ENCODE measurements around the gene THBS2.

The THBS2 gene

GRCh38 chr6:169240125-169240524 is 13.5 kb downstream of the THBS2 start:
- no peak overlapping the region for H2BK12ac ChIP-seq (ENCODE audit: low read length in 2 of 2)
- 80% methylated on average over 11 of the region's 11 CpGs for WGBS
- H3K27ac ChIP-seq (ENCODE audit: low read length, poor library complexity, severe bottlenecking), result no peak overlapping the region
- no peak overlapping the region for H3K4me2 ChIP-seq (ENCODE audit: low read length, poor library complexity, severe bottlenecking)
- H4K8ac ChIP-seq (ENCODE audit: low read length), result no peak overlapping the region
- no peaks in the 10 kb centered on the region for H3K9me3 ChIP-seq (ENCODE audit: control insufficient read depth, low read length)
- no peaks in the 10 kb centered on the region for H3K79me1 ChIP-seq (replicated peaks; ENCODE audit: low read length, poor library complexity, severe bottlenecking)
- no peak overlapping the region for H2BK5ac ChIP-seq (ENCODE audit: low read depth, low read length, poor library complexity, severe bottlenecking)
- no peak overlapping the region for H3K18ac ChIP-seq (ENCODE audit: low read depth in 1 of 2, low read length in 2 of 2)
- no peak overlapping the region for H2AK5ac ChIP-seq (ENCODE audit: low read length, severe bottlenecking)
- H2AFZ ChIP-seq (ENCODE audit: low read depth, low read length), result no peak overlapping the region
- peaks cover 4% of the 10 kb centered on the region for H3K4me1 ChIP-seq (ENCODE audit: control insufficient read depth, insufficient read depth, low read depth, low read length)
- H3K27me3 ChIP-seq (ENCODE audit: control insufficient read depth in 1 of 2, insufficient read depth in 1 of 2, low read length in 2 of 2), result no peaks in the 10 kb centered on the region
- H2BK15ac ChIP-seq (ENCODE audit: low read depth, poor library complexity, severe bottlenecking), result no peak overlapping the region
- no peak overlapping the region for H3K14ac ChIP-seq (ENCODE audit: low read length in 2 of 2)
- peaks cover 57 to 100% of the 10 kb centered on the region in 2 experiments for H3K36me3 ChIP-seq (ENCODE audit: control insufficient read depth in 1 of 2, insufficient read depth in 2 of 2, low read depth in 1 of 2, low read length in 2 of 2)
- H2BK120ac ChIP-seq (ENCODE audit: low read depth, low read length), result no peak overlapping the region
- no peak overlapping the region for H3K4ac ChIP-seq (ENCODE audit: low read depth in 1 of 2, low read length in 2 of 2)
- H3K9ac ChIP-seq (ENCODE audit: low read length), result peak overlapping the region; percentile 27
- DNase-seq, result no peak
- H4K91ac ChIP-seq (ENCODE audit: low read length), result no peak overlapping the region
- H3K23ac ChIP-seq (ENCODE audit: low read length in 2 of 2), result no peak overlapping the region
- no peak overlapping the region for H3K4me3 ChIP-seq (ENCODE audit: insufficient read depth in 1 of 2, low read depth in 1 of 2, low read length in 2 of 2)

DNA sequence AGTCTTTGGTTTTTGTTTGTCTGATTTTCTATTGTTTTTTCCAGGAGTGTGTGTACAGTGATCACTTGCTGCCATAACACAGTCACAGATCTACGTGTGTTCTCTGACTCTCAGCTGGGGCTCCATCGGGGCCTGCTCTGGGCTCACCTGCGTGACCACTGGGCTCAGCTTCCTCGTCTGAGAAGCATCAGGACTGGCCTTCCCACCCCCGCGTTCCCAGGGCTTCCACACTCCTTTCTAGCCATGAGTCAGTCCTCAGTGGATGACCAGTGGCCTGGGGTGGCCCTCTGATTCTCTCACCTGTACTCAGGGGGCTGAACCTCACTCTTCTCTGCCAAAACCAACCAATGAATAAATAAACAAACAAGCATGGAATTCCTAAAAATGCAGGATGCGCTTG is 14.5 kb downstream of the THBS2 start:
- H2BK120ac ChIP-seq (ENCODE audit: low read depth, low read length), result no peak overlapping the region
- no peak overlapping the region for H4K91ac ChIP-seq (ENCODE audit: low read length)
- H3K4ac ChIP-seq (ENCODE audit: low read depth in 1 of 2, low read length in 2 of 2), result no peak overlapping the region
- peaks cover 2% of the 10 kb centered on the region for H3K4me1 ChIP-seq (ENCODE audit: control insufficient read depth, insufficient read depth, low read depth, low read length)
- H4K8ac ChIP-seq (ENCODE audit: low read length), result no peak overlapping the region
- no peaks in the 10 kb centered on the region for H3K9me3 ChIP-seq (ENCODE audit: control insufficient read depth, low read length)
- H2AFZ ChIP-seq (ENCODE audit: low read depth, low read length), result no peak overlapping the region
- H2AK5ac ChIP-seq (ENCODE audit: low read length, severe bottlenecking), result no peak overlapping the region
- H2BK15ac ChIP-seq (ENCODE audit: low read depth, poor library complexity, severe bottlenecking), result no peak overlapping the region
- peak overlapping the region; percentile 27 for H3K9ac ChIP-seq (ENCODE audit: low read length)
- H3K36me3 ChIP-seq (ENCODE audit: control insufficient read depth in 1 of 2, insufficient read depth in 2 of 2, low read depth in 1 of 2, low read length in 2 of 2), result peaks cover 58 to 100% of the 10 kb centered on the region in 2 experiments
- H3K27ac ChIP-seq (ENCODE audit: low read length, poor library complexity, severe bottlenecking), result no peak overlapping the region
- no peaks in the 10 kb centered on the region for H3K27me3 ChIP-seq (ENCODE audit: control insufficient read depth in 1 of 2, insufficient read depth in 1 of 2, low read length in 2 of 2)
- H2BK12ac ChIP-seq (ENCODE audit: low read length in 2 of 2), result no peak overlapping the region
- no peak overlapping the region for H2BK5ac ChIP-seq (ENCODE audit: low read depth, low read length, poor library complexity, severe bottlenecking)
- 57% methylated on average over 7 of the region's 7 CpGs for WGBS
- H3K79me1 ChIP-seq (replicated peaks; ENCODE audit: low read length, poor library complexity, severe bottlenecking), result no peaks in the 10 kb centered on the region
- H3K14ac ChIP-seq (ENCODE audit: low read length in 2 of 2), result no peak overlapping the region
- H3K4me3 ChIP-seq (ENCODE audit: insufficient read depth in 1 of 2, low read depth in 1 of 2, low read length in 2 of 2), result no peak overlapping the region
- H3K23ac ChIP-seq (ENCODE audit: low read length in 2 of 2), result no peak overlapping the region
- no peak for DNase-seq
- no peak overlapping the region for H3K4me2 ChIP-seq (ENCODE audit: low read length, poor library complexity, severe bottlenecking)
- no peak overlapping the region for H3K18ac ChIP-seq (ENCODE audit: low read depth in 1 of 2, low read length in 2 of 2)

- Histone ChIP-seq H3K23ac (ENCODE audit: low read length in 2 of 2) (no peak overlapping the region), H2BK5ac (ENCODE audit: low read depth, low read length, poor library complexity, severe bottlenecking) (no peak overlapping the region), H3K4me3 (ENCODE audit: insufficient read depth in 1 of 2, low read depth in 1 of 2, low read length in 2 of 2) (no peak overlapping the region), H3K4me1 (ENCODE audit: control insufficient read depth, insufficient read depth, low read depth, low read length) (peaks cover 2% of the 10 kb centered on the region), H3K18ac (ENCODE audit: low read depth in 1 of 2, low read length in 2 of 2) (no peak overlapping the region), H4K91ac (ENCODE audit: low read length) (no peak overlapping the region), H3K27me3 (ENCODE audit: control insufficient read depth in 1 of 2, insufficient read depth in 1 of 2, low read length in 2 of 2) (no peaks in the 10 kb centered on the region), H3K79me1 (replicated peaks; ENCODE audit: low read length, poor library complexity, severe bottlenecking) (no peaks in the 10 kb centered on the region), H3K9me3 (ENCODE audit: control insufficient read depth, low read length) (no peaks in the 10 kb centered on the region), H2BK15ac (ENCODE audit: low read depth, poor library complexity, severe bottlenecking) (no peak overlapping the region), H2AFZ (ENCODE audit: low read depth, low read length) (no peak overlapping the region), H3K27ac (ENCODE audit: low read length, poor library complexity, severe bottlenecking) (no peak overlapping the region), H2BK120ac (ENCODE audit: low read depth, low read length) (no peak overlapping the region), H3K36me3 (ENCODE audit: control insufficient read depth in 1 of 2, insufficient read depth in 2 of 2, low read depth in 1 of 2, low read length in 2 of 2) (peaks cover 62 to 100% of the 10 kb centered on the region in 2 experiments), H2BK12ac (ENCODE audit: low read length in 2 of 2) (no peak overlapping the region), H3K14ac (ENCODE audit: low read length in 2 of 2) (no peak overlapping the region), H3K9ac (ENCODE audit: low read length) (peak overlapping the region; percentile 30), H2AK5ac (ENCODE audit: low read length, severe bottlenecking) (no peak overlapping the region), H4K8ac (ENCODE audit: low read length) (no peak overlapping the region), H3K4ac (ENCODE audit: low read depth in 1 of 2, low read length in 2 of 2) (no peak overlapping the region), H3K4me2 (ENCODE audit: low read length, poor library complexity, severe bottlenecking) (no peak overlapping the region)
- WGBS, result 67% methylated on average over 7 of the region's 8 CpGs
- DNase-seq, result no peak
Observed at GRCh38 chr6:169238766-169239165, 14.9 kb downstream of the THBS2 start.

DNA sequence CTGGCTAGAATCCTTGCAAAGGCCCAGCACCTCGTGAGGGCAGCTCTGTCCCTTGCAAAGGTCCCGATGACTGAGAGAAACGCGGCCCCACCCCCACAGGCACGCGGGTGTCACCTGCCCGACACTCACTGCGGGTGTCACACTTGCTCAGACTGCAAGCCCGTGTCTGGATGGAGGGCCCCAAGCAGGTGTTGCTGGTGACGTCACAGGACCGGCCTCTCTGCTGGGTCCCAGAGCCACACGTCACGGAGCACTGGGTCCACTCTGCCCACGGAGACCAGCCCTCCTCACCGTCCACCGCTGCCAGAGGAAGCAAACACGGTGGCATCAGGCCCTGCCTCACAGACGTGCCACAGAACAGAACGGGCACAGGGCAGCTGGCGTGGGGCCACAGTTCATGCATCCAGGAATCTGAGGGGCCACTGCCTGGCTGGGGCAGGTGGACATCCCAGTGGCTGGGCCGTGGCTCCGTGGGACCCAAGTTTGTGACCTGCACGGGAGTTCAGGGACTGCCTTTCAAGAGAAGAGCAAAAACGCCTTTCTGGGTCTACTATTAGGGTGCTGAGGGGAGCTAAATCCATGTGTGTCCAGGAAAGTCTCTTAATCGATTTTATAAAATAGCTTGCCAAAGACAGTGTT is 16.0 kb downstream of the THBS2 start:
- no peaks in the 10 kb centered on the region for H3K4me1 ChIP-seq (ENCODE audit: control insufficient read depth, insufficient read depth, low read depth, low read length)
- H3K4me2 ChIP-seq (ENCODE audit: low read length, poor library complexity, severe bottlenecking), result no peak overlapping the region
- H3K23ac ChIP-seq (ENCODE audit: low read length in 2 of 2), result no peak overlapping the region
- no peak overlapping the region for H2AFZ ChIP-seq (ENCODE audit: low read depth, low read length)
- no peak overlapping the region for H3K18ac ChIP-seq (ENCODE audit: low read depth in 1 of 2, low read length in 2 of 2)
- H2BK15ac ChIP-seq (ENCODE audit: low read depth, poor library complexity, severe bottlenecking), result no peak overlapping the region
- no peak for DNase-seq
- no peak overlapping the region for H3K14ac ChIP-seq (ENCODE audit: low read length in 2 of 2)
- H3K4ac ChIP-seq (ENCODE audit: low read depth in 1 of 2, low read length in 2 of 2), result no peak overlapping the region
- 82% methylated on average over 24 of the region's 25 CpGs for whole genome bisulfite sequencing
- peaks cover 71 to 100% of the 10 kb centered on the region in 2 experiments for H3K36me3 ChIP-seq (ENCODE audit: control insufficient read depth in 1 of 2, insufficient read depth in 2 of 2, low read depth in 1 of 2, low read length in 2 of 2)
- H3K9me3 ChIP-seq (ENCODE audit: control insufficient read depth, low read length), result no peaks in the 10 kb centered on the region
- H3K27ac ChIP-seq (ENCODE audit: low read length, poor library complexity, severe bottlenecking), result no peak overlapping the region
- no peak overlapping the region for H2BK120ac ChIP-seq (ENCODE audit: low read depth, low read length)
- no peaks in the 10 kb centered on the region for H3K79me1 ChIP-seq (replicated peaks; ENCODE audit: low read length, poor library complexity, severe bottlenecking)
- no peak overlapping the region for H2AK5ac ChIP-seq (ENCODE audit: low read length, severe bottlenecking)
- H4K91ac ChIP-seq (ENCODE audit: low read length), result no peak overlapping the region
- no peak overlapping the region for H2BK12ac ChIP-seq (ENCODE audit: low read length in 2 of 2)
- H3K27me3 ChIP-seq (ENCODE audit: control insufficient read depth in 1 of 2, insufficient read depth in 1 of 2, low read length in 2 of 2), result no peaks in the 10 kb centered on the region
- H4K8ac ChIP-seq (ENCODE audit: low read length), result no peak overlapping the region
- H2BK5ac ChIP-seq (ENCODE audit: low read depth, low read length, poor library complexity, severe bottlenecking), result no peak overlapping the region
- no peak overlapping the region for H3K9ac ChIP-seq (ENCODE audit: low read length)
- H3K4me3 ChIP-seq (ENCODE audit: insufficient read depth in 1 of 2, low read depth in 1 of 2, low read length in 2 of 2), result no peak overlapping the region
